OCI-LY1 (cell line): ENCODE data around the gene KLHL36.

ENCODE experiments used
- CTCF ChIP-seq: fragments of 200-600 bp; sonication (generic), shearing (Covaris generic); IDR thresholded peaks from 2 replicates; pipeline ENCODE4 v1.5.1; 2017; ENCODE audit warnings: mild to moderate bottlenecking, antibody characterized with exemption, low read length, moderate library complexity, mixed read lengths
- EZH2 ChIP-seq: fragments of 200-600 bp; sonication (generic), shearing (Covaris generic); IDR thresholded peaks from 2 replicates; pipeline ENCODE4 v1.8.0; 2017; ENCODE audit warnings: borderline replicate concordance, mixed run types, mild to moderate bottlenecking, antibody characterized with exemption, low read length, moderate library complexity, mixed read lengths

- TF ChIP-seq CTCF (no peak), EZH2 (no peak)
These were observed 32.7 kb downstream of the KLHL36 start for GRCh38 chr16:84680843-84681629.
